Cardiac fibroblast (primary cell): Measurements from ENCODE around the gene DYNC1LI1.
A peak's percentile ranks its signal among the peaks of the same experiment; 100 is the strongest.

ENCODE experiments used
- DNase-seq, 2 donors: peaks; one replicate each; pipeline versions ENCODE4 v3.0.0 to v3.0.0-alpha.2; 2010; ENCODE audit warnings: low read depth in 2 of 2
- H3K4me3 ChIP-seq, 2 donors: replicated peaks in 1 of 2; 1 replicate in 1 of 2; 2 replicates in 1 of 2; pipeline ENCODE4 v1.5.1; 2011; ENCODE audit warnings: low read depth in 2 of 2, low read length in 2 of 2, mild to moderate bottlenecking in 2 of 2, moderate library complexity in 1 of 2
- TF ChIP-seq, protein P1 (sequence below): IDR thresholded peaks from one replicate; pipeline ENCODE4 v1.5.1; 2011; ENCODE audit warnings: low read depth, mild to moderate bottlenecking, low read length, inconsistent platforms

Gene DYNC1LI1

DNA sequence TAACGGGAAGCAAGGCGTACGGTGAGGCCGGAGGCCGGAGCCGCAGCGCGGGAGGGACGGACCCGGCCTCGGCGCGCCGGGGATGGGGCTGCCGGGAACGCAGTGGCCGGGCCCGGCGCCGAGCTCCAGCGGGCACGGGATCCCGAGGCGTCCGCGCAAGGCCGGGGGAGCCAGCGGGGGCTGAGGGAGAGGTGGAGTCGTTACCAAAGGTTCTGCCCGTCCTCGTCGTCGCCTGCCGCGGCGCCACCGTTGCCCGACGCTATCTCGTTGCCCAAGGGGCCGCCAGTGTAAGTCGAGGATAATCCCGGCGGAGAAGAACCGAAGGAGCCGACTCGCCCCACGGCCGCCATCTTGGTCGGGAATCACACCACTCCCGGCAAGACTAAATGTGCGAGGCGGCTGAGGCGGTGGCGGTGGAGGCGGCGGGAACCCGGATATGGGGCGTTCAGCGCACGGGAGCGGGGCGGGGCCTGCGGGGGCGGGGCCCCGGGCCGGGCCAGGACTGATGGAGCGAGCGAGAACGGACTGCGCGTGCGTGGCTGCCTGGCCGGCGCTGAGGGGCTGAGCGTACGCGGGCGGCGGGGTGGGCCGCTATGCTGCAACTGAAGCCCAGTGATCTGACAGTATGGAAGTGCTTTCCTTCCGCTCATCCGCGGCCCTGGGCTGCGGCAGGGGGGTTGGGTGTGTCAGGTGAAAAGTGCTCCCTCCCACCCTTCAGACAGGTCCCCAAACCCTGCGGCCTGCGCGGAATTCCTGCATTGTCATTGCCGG is at the start of gene DYNC1LI1:
TSS of gene DYNC1LI1 (minus strand) at position 438 of the 771 bp plus-strand sequence. CDS start at position 350, 88 bp downstream.
- peak within 1 kb of the TSS; percentile 90 to 94 for H3K4me3 ChIP-seq
- peak; percentile 92 to 95 for DNase-seq
- TF ChIP-seq, protein P1, sequence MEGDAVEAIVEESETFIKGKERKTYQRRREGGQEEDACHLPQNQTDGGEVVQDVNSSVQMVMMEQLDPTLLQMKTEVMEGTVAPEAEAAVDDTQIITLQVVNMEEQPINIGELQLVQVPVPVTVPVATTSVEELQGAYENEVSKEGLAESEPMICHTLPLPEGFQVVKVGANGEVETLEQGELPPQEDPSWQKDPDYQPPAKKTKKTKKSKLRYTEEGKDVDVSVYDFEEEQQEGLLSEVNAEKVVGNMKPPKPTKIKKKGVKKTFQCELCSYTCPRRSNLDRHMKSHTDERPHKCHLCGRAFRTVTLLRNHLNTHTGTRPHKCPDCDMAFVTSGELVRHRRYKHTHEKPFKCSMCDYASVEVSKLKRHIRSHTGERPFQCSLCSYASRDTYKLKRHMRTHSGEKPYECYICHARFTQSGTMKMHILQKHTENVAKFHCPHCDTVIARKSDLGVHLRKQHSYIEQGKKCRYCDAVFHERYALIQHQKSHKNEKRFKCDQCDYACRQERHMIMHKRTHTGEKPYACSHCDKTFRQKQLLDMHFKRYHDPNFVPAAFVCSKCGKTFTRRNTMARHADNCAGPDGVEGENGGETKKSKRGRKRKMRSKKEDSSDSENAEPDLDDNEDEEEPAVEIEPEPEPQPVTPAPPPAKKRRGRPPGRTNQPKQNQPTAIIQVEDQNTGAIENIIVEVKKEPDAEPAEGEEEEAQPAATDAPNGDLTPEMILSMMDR = no peak

DNA sequence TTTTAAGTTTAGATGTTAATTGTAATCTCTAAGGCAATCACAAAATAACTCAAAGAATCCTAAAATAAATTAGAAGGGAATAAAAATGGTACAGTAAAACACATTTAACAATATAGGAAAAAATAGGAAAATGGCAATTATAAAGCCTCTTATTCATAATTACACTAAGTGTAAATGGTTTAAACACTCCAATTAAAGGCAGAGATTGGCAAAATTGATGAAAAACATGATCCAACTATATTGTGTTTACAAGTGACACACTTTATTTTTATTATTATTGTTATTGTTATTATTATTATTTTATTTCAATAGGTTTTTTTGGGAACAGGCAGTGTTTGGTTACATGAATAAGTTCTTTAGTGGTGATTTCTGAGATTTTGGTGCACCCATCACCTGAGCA is 48.7 kb upstream of the DYNC1LI1 start:
- DNase-seq = no peak
- TF ChIP-seq, protein P1 = no peak
- H3K4me3 ChIP-seq = no peak overlapping the region

DNA sequence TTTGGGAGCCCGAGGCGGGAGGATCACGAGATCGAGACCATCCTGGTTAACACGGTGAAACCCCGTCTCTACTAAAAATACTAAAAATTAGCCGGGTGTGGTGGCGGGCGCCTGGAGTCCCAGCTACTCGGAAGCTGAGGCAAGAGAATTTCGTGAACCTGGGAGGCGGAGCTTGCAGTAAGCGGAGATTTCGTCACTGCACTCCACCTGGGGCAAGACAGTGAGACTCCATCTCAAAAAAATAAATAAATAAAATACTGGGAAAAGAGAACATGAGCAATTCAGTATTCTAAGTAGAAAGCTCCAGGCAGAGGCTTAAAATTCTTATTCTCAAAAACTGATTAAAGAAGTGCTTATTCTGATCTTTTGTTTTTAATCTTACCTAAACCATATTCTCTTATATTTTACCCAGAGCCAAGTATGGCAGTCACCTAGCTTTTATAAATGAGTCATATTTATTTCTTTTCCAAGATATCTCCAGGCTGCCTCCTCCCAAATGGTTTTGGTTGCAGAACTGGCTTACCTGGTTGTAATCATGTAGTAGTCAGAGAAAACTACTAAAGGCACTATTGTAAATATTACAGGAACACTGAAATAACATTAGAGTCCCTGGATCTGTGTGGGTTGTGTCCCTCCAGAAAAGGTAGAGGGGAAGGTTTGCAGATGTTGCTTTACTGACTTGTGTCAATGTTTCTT is 45.8 kb upstream of the DYNC1LI1 start:
- no peak for DNase-seq
- TF ChIP-seq, protein P1 = no peak

DNA sequence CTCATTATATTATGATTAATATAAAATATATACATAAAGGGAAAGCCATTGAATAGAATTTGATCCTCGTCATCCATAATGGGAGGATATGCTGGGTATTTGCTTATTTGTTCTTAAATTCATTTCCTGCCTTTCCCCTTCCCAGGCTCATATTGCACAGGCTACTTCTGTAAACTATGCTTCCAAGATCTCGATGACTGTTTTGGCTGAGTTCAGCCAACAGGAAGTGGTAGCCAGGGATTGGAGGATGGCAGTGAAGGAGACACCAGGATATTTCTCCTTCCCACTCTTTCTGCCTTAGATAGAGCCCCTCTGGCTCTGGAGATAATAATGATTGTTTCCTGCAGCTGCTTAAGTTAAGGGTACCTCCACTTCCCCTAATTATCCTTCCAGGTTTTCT is 44.3 kb upstream of the DYNC1LI1 start:
- TF ChIP-seq, protein P1 = no peak
- H3K4me3 ChIP-seq = no peak overlapping the region
- DNase-seq = peak; percentile 55 to 63

More for the DNA sequence above, 45.8 kb upstream of the DYNC1LI1 start:
- no peak overlapping the region for H3K4me3 ChIP-seq

DNA sequence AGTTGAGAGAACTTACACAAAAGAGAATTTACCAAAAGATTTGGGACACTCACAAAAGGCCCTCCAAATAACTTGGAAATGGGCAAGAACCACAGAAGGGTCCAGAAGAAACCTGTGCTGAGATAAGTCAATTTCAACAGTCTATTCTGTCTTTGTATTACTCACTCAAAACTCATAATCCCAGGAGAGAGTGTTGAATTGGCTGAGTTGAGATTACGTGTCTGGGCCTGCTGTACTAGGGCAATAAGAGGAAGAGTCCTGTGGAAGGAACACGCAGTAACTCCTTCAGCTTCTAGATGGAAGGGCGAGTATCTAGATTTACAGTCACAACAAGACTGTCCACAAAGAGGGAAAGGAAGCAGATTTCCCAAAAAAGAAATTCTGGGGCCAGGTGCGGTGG is 42.5 kb upstream of the DYNC1LI1 start:
- TF ChIP-seq, protein P1 = no peak
- DNase-seq = peak in 1 of 2 donors; percentile 71
- H3K4me3 ChIP-seq = no peak overlapping the region

DNA sequence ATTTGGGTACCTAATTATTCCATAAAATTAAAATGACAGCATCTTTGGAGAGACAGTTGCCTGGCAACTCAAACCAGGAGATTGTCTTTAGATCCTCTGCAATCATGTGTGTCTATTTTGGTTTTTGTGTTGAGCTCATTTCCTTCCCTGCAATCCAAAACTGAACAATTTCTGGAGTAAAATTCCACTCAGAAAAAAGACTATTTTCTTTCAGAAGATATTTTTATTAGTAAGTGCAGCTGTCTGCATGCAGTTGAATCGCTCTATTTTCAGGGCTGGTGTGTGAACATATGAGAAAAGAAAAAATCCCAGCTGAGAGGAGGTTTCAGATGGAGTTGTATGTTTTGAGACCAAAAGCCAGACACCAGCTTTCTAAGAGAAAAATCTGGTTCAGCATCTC is 41.9 kb upstream of the DYNC1LI1 start:
- no peak for DNase-seq
- TF ChIP-seq, protein P1 = no peak
- H3K4me3 ChIP-seq = no peak overlapping the region
